Measurements from ENCODE around the gene CLEC18A. TPM values are rescaled to one million over a fixed set of nuclear protein-coding genes. Genes with fewer than 3 reads are reported as not detected.

CLEC18A gene
- total and polyA plus RNA-seq, 2 of the 8 experiments (the other 6 are each of a cell fraction or from before 2014, with no cell fraction given): 1.3 to 1.4 TPM

DNA sequence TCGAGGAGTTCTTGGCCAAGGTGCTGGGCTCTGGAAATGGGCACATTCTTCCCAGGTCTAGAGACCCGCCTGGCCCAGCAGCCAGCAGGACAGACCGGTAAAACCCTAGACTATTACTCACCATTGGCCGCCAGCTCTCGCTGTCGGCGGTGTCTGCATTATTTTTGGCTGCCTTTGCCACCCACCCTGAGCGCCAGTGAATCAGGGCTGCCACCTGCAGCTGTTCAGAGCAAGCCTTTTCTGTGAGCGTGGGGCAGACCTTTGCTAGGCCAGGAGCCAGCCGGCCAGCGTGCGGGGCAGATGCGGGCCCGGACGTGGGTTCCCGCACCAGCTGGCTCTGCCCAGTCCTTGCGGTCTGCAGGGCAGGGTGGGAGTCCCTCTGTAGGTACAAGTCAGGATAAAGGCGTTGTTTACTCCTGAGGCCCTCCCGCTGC lies 15.8 kb upstream of the CLEC18A start (continued):
- TF ChIP-seq SP1 (IDR thresholded peaks at IDR 0.05; ENCODE audit: low read depth, low read length) (no peak), KDM4A (IDR thresholded peaks at IDR 0.05; ENCODE audit: low read depth, low read length, severe bottlenecking) (no peak), GTF2F1 (IDR thresholded peaks at IDR 0.05; ENCODE audit: borderline replicate concordance, low read depth, low read length) (no peak), SP2 (IDR thresholded peaks at IDR 0.05; ENCODE audit: low read length) (no peak), FOSL1 (IDR thresholded peaks at IDR 0.05; ENCODE audit: insufficient read depth, low read depth, low read length) (no peak)

Data from H1 (cell line).